Spleen (tissue), 11 donors: ENCODE measurements around the gene KDM6B. TPM values are rescaled to one million over a fixed set of nuclear protein-coding genes. Genes with fewer than 3 reads are reported as not detected.
A peak's percentile ranks its signal among the peaks of the same experiment; 100 is the strongest.
"Not testable (repeated sequence)": the region's sequence is repeated elsewhere in the genome, so short reads cannot be mapped to it uniquely, and the experiment has no call there.

Experiments
- DNase-seq: peaks from one replicate; pipeline ENCODE4 v3.0.0-alpha.2; 2020
- H3K27ac ChIP-seq, 8 donors: fragments of 200-600 bp; sonication (generic) in 7 of 8; 1 replicate in 4 of 8; 2 replicates in 4 of 8; pipeline versions ENCODE4 v1.5.0 to v1.8.0; 2016 to 2021; ENCODE audit warnings: inconsistent platforms in 4 of 8, mild to moderate bottlenecking in 4 of 8, moderate library complexity in 1 of 8
- H3K27me3 ChIP-seq, 7 donors: fragments of 200-600 bp; sonication (generic) in 6 of 7; replicated peaks in 1 of 7; 1 replicate in 4 of 7; 2 replicates in 3 of 7; pipeline versions ENCODE4 v1.5.0 to v1.8.0; 2016 to 2021; ENCODE audit warnings: inconsistent platforms in 3 of 7, mild to moderate bottlenecking in 1 of 7
- H3K36me3 ChIP-seq, 6 donors: fragments of 200-600 bp; sonication (generic) in 5 of 6; 1 replicate in 4 of 6; 2 replicates in 2 of 6; pipeline versions ENCODE4 v1.5.0 to v1.8.0; 2016 to 2021; ENCODE audit warnings: inconsistent platforms in 2 of 6
- H3K4me1 ChIP-seq, 6 donors: fragments of 200-600 bp; sonication (generic) in 5 of 6; 1 replicate in 3 of 6; 2 replicates in 3 of 6; pipeline versions ENCODE4 v1.5.0 to v1.8.0; 2016 to 2021; ENCODE audit warnings: inconsistent platforms in 3 of 6
- H3K4me3 ChIP-seq, 8 donors: fragments of 200-600 bp; sonication (generic) in 7 of 8; 1 replicate in 4 of 8; 2 replicates in 4 of 8; pipeline versions ENCODE4 v1.5.0 to v1.8.0; 2016 to 2021; ENCODE audit warnings: inconsistent platforms in 4 of 8, mild to moderate bottlenecking in 4 of 8, moderate library complexity in 2 of 8
- H3K9me3 ChIP-seq, 8 donors: fragments of 200-600 bp; sonication (generic) in 7 of 8; 1 replicate in 4 of 8; 2 replicates in 4 of 8; pipeline versions ENCODE4 v1.5.0 to v1.8.0; 2016 to 2021; ENCODE audit warnings: inconsistent platforms in 4 of 8
- CTCF ChIP-seq, 11 experiments: fragments of 200-600 bp in 7 of 11; fragments of 450-650 bp in 4 of 11; sonication (generic) in 4 of 11; IDR thresholded peaks in 8 of 11; conservative IDR thresholded peaks in 3 of 11; 1 replicate in 7 of 11; 2 replicates in 4 of 11; pipeline versions ENCODE4 v1.4.0 to v1.8.0; 2016 to 2021; ENCODE audit warnings: antibody characterized with exemption in 11 of 11, inconsistent platforms in 4 of 11, mild to moderate bottlenecking in 1 of 11
- POLR2A ChIP-seq, 3 donors: fragments of 450-650 bp; IDR thresholded peaks; one replicate each; pipeline ENCODE4 v1.5.1; 2017; ENCODE audit warnings: antibody characterized with exemption in 3 of 3, mild to moderate bottlenecking in 1 of 3
- POLR2AphosphoS5 ChIP-seq, 3 donors: sonication (generic); formaldehyde crosslinking; IDR thresholded peaks; one replicate each; pipeline ENCODE4 v1.5.1; 2017; ENCODE audit warnings: antibody characterized with exemption in 3 of 3
- whole genome bisulfite sequencing, 5 donors: extraction: QIAGEN DNeasy Blood & Tissue Kit in 3 of 5; methylation state at CpG; one replicate each; pipeline versions ENCODE4 v1.1.5 to v1.1.7; 2013 to 2018; 5-methylcytosine and 5-hydroxymethylcytosine counted together
- intact Hi-C: fragments of 100-400 bp; cut with DNase I; formaldehyde crosslinking; loops from one replicate; pipeline ENCODE4 v1.15.0; 2023; ENCODE audit warnings: low total_unique reads
- polyA plus RNA-seq, 3 donors: library from polyadenylated mRNA; stranded (reverse); fragments of 200-250 nt; gene quantifications; one replicate each; pipeline ENCODE4 v1.2.1, GENCODE V29; 2013
- total RNA-seq, 7 donors: library from RNA; depleted of rRNA in 3 of 7; stranded (reverse); fragments of >200 nt in 3 of 7; fragmentation: NEBNext Ultra II Directional in 4 of 7; extraction: Animal tissue kit (Norgen Biotek cat#: 25700) in 4 of 7; gene quantifications; one replicate each; pipeline versions ENCODE4 v1.1.0 to v1.2.1, GENCODE V29; 2016 to 2021
- donor health status: healthy with polysubstance abuse.
- donor health status: DM: no; HTN: no; CAD: no; lungs with moderate emphysema.
- donor health status: DM: no; HTN: no; CAD: no.
- donor health status: Bipolar disorder and iron deficiency.
- donor health status: healthy.
- donor health status: DM: no; HTN: no; CAD: no.
- donor health status: DM: yes; HTN: yes; CAD: no.

KDM6B gene
- total and polyA plus RNA-seq, 10 donors = 2.9 to 110 (median 48.8) TPM

- Histone ChIP-seq H3K9me3 (no peaks in the 10 kb centered on the region), H3K27me3 (no peaks in the 10 kb centered on the region), H3K4me3 (peak overlapping the region in 4 of 8 donors; percentile 53 to 79 (median 71)), H3K27ac (peak overlapping the region in 2 of 8 donors; percentile 94 to 99), H3K36me3 (peaks cover 0 to 40% (median 4%) of the 10 kb centered on the region in 6 donors), H3K4me1 (peaks cover 27 to 65% (median 49%) of the 10 kb centered on the region in 6 donors)
- intact Hi-C loops = no loop called here
- TF ChIP-seq POLR2AphosphoS5 (IDR thresholded peaks at IDR 0.05) (no peak), CTCF (IDR thresholded peaks at IDR 0.05 in 8 of 11, conservative IDR thresholded peaks at IDR 0.05 in 3 of 11) (no peak), POLR2A (IDR thresholded peaks at IDR 0.05) (no peak)
- 92 to 95% (median 94%) methylated on average over 8 of the region's 8 CpGs for WGBS, 5 donors
- no peak for DNase-seq
These were observed 25.0 kb downstream of the KDM6B start for GRCh38 chr17:7859028-7859427.

GRCh38 chr17:7862692-7863437 lies 28.8 kb downstream of the KDM6B start:
- peak; percentile 61 to 95 (median 88) for TF ChIP-seq CTCF (IDR thresholded peaks at IDR 0.05 in 8 of 11, conservative IDR thresholded peaks at IDR 0.05 in 3 of 11)
- no peak for TF ChIP-seq POLR2AphosphoS5 (IDR thresholded peaks at IDR 0.05)
- TF ChIP-seq POLR2A (IDR thresholded peaks at IDR 0.05) = no peak
- no peak overlapping the region for H3K4me3 ChIP-seq
- H3K27me3 ChIP-seq = no peaks in the 10 kb centered on the region
- no peak overlapping the region for H3K27ac ChIP-seq
- WGBS, 5 donors = 31 to 45% (median 38%) methylated on average over 3 of the region's 3 CpGs
- peaks cover 0 to 18% (median 0%) of the 10 kb centered on the region in 6 donors for H3K36me3 ChIP-seq
- DNase-seq = no peak
- H3K4me1 ChIP-seq = peaks cover 7 to 46% (median 26%) of the 10 kb centered on the region in 6 donors
- H3K9me3 ChIP-seq = no peaks in the 10 kb centered on the region
- intact Hi-C loops = loop anchor here (5.0 kb wide), 2 partner anchors 36 to 124 kb away; no protein-coding TSS in a partner anchor

GRCh38 chr17:7864384-7864783 lies 30.4 kb downstream of the KDM6B start:
- H3K9me3 ChIP-seq, H3K27me3 ChIP-seq, H3K4me3 ChIP-seq, H3K27ac ChIP-seq, DNase-seq: not testable (repeated sequence)
- intact Hi-C loops = loop anchor here (5.0 kb wide), 2 partner anchors 37 to 123 kb away; no protein-coding TSS in a partner anchor
- Histone ChIP-seq H3K36me3 (peaks cover 0 to 14% (median 0%) of the 10 kb centered on the region in 6 donors), H3K4me1 (peaks cover 0 to 46% (median 23%) of the 10 kb centered on the region in 6 donors)
- WGBS, 5 donors = 80 to 94% (median 85%) methylated on average over 5 of the region's 5 CpGs

- no peak for TF ChIP-seq POLR2A (IDR thresholded peaks at IDR 0.05)
- TF ChIP-seq CTCF (IDR thresholded peaks at IDR 0.05 in 8 of 11, conservative IDR thresholded peaks at IDR 0.05 in 3 of 11) = no peak
- no peak for TF ChIP-seq POLR2AphosphoS5 (IDR thresholded peaks at IDR 0.05)
- peaks cover 0 to 10% (median 0%) of the 10 kb centered on the region in 6 donors for H3K36me3 ChIP-seq
- peaks cover 0 to 51% (median 24%) of the 10 kb centered on the region in 6 donors for H3K4me1 ChIP-seq
- WGBS, 5 donors = 94 to 98% (median 95%) methylated on average over 5 of the region's 5 CpGs
- no peaks in the 10 kb centered on the region for H3K27me3 ChIP-seq
- DNase-seq = no peak
- H3K9me3 ChIP-seq = no peaks in the 10 kb centered on the region
- H3K27ac ChIP-seq = no peak overlapping the region
- intact Hi-C loops = loop anchor here (5.0 kb wide), 2 partner anchors 38 to 122 kb away; no protein-coding TSS in a partner anchor
- no peak overlapping the region for H3K4me3 ChIP-seq
These were observed 31.1 kb downstream of the KDM6B start for GRCh38 chr17:7864995-7865650.
